DND-41 (cell line): Measurements from ENCODE around the gene UCKL1.

Experiments used
- EZH2 ChIP-seq: IDR thresholded peaks from 3 replicates; pipeline ENCODE4 v1.6.1; 2012; ENCODE audit warnings: borderline replicate concordance, low read depth, mild to moderate bottlenecking, moderate library complexity, low read length, inconsistent platforms; ENCODE audit not compliant: severe bottlenecking
- TF ChIP-seq, protein P1 (sequence below): IDR thresholded peaks from 2 replicates; pipeline ENCODE4 v1.5.1; 2012; ENCODE audit warnings: borderline replicate concordance, low read length, moderate library complexity, mild to moderate bottlenecking; ENCODE audit not compliant: poor library complexity, severe bottlenecking; ENCODE audit errors: extremely low read depth

DNA sequence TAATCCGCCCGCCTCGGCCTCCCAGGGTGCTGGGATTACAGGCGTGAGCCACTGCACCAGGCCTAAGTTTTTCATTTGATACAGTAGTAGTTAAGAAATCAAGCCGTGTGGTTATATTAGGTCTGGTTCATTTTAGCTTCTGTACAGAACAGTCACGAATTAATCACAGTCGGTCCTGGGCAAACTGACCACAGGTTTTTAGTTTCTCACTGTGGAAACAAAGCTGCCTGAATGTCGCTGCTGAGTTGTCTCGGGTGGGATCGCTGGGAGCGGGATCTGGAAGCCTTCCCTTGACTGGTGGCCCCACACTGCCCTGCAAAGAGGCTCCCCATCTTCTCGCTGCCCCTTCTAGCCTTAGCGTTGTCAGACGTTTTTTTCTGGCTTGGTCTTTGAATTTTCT is 18.6 kb downstream of the UCKL1 start:
- TF ChIP-seq, protein P1, sequence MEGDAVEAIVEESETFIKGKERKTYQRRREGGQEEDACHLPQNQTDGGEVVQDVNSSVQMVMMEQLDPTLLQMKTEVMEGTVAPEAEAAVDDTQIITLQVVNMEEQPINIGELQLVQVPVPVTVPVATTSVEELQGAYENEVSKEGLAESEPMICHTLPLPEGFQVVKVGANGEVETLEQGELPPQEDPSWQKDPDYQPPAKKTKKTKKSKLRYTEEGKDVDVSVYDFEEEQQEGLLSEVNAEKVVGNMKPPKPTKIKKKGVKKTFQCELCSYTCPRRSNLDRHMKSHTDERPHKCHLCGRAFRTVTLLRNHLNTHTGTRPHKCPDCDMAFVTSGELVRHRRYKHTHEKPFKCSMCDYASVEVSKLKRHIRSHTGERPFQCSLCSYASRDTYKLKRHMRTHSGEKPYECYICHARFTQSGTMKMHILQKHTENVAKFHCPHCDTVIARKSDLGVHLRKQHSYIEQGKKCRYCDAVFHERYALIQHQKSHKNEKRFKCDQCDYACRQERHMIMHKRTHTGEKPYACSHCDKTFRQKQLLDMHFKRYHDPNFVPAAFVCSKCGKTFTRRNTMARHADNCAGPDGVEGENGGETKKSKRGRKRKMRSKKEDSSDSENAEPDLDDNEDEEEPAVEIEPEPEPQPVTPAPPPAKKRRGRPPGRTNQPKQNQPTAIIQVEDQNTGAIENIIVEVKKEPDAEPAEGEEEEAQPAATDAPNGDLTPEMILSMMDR: no peak
- TF ChIP-seq EZH2: no peak
